ENCODE results near the gene NMRK1. TPM values are rescaled to one million over a fixed set of nuclear protein-coding genes. Genes with fewer than 3 reads are reported as not detected.

Gene NMRK1
- 10 to 100 TPM; 17.5 to 46.6 (median 27.3) TPM for total RNA-seq

GRCh38 chr9:75087824-75088645 lies at the start of gene NMRK1, which contains the start of gene OSTF1:
Gene NMRK1 (minus strand): TSS chr9:75088155. CDS start chr9:75083115, 5,040 bp downstream.
Gene OSTF1 (plus strand): TSS chr9:75088514. CDS start chr9:75088693, 179 bp downstream.
- ATAC-seq (ENCODE audit: low FRiP score in 2 of 2): peak; percentile 96 to 98
- no peaks in the 10 kb centered on the region for H3K36me3 ChIP-seq
- H3K9me3 ChIP-seq: no peaks in the 10 kb centered on the region
- WGBS, 2 donors: 0% methylated on average over 12 of the region's 93 CpGs
- TF ChIP-seq CTCF (IDR thresholded peaks at IDR 0.05): peak in 4 of 6 experiments; percentile 4 to 22 (median 17)
- TF ChIP-seq POLR2A (IDR thresholded peaks at IDR 0.05): peak; percentile 49 to 99 (median 80)
- TF ChIP-seq POLR2AphosphoS5 (IDR thresholded peaks at IDR 0.05): peak; percentile 94 to 97
- TF ChIP-seq EP300 (IDR thresholded peaks at IDR 0.05): no peak
- DNase-seq: peak; percentile 98 to 100
- H3K4me1 ChIP-seq: peaks cover 53 to 72% (median 57%) of the 10 kb centered on the region in 4 donors
- H3K27me3 ChIP-seq: no peaks in the 10 kb centered on the region
- H3K27ac ChIP-seq: peak within 1 kb of the TSS; percentile 93 to 99 (median 98)
- H3K4me3 ChIP-seq: peak within 1 kb of the TSS; percentile 59 to 88 (median 70)

- TF ChIP-seq EP300 (IDR thresholded peaks at IDR 0.05): no peak
- no peak for TF ChIP-seq POLR2AphosphoS5 (IDR thresholded peaks at IDR 0.05)
- no peak for TF ChIP-seq CTCF (IDR thresholded peaks at IDR 0.05)
- TF ChIP-seq POLR2A (IDR thresholded peaks at IDR 0.05): no peak
- H3K36me3 ChIP-seq: peaks cover 7 to 88% (median 22%) of the 10 kb centered on the region in 4 donors
- H3K27me3 ChIP-seq: no peaks in the 10 kb centered on the region
- H3K9me3 ChIP-seq: no peaks in the 10 kb centered on the region
- no peak overlapping the region for H3K27ac ChIP-seq
- ATAC-seq (ENCODE audit: low FRiP score in 2 of 2): no peak
- no peak for DNase-seq
- H3K4me3 ChIP-seq: no peak overlapping the region
- H3K4me1 ChIP-seq: peaks cover 0 to 4% (median 0%) of the 10 kb centered on the region in 4 donors
- 94 to 97% methylated on average over 2 of the region's 2 CpGs for WGBS, 2 donors
These were observed 46.5 kb upstream of the NMRK1 start for GRCh38 chr9:75134495-75134894.

GRCh38 chr9:75133396-75133795 lies 45.4 kb upstream of the NMRK1 start:
- peaks cover 7 to 88% (median 22%) of the 10 kb centered on the region in 4 donors for H3K36me3 ChIP-seq
- ATAC-seq (ENCODE audit: low FRiP score in 2 of 2) (no peak), DNase-seq (no peak)
- H3K4me1 ChIP-seq: no peaks in the 10 kb centered on the region
- H3K27ac ChIP-seq: no peak overlapping the region
- H3K27me3 ChIP-seq: no peaks in the 10 kb centered on the region
- H3K9me3 ChIP-seq: no peaks in the 10 kb centered on the region
- WGBS, 2 donors: 88 to 89% methylated on average over 3 of the region's 3 CpGs
- TF ChIP-seq POLR2AphosphoS5 (IDR thresholded peaks at IDR 0.05) (no peak), EP300 (IDR thresholded peaks at IDR 0.05) (no peak), CTCF (IDR thresholded peaks at IDR 0.05) (no peak), POLR2A (IDR thresholded peaks at IDR 0.05) (no peak)
- H3K4me3 ChIP-seq: no peak overlapping the region

GRCh38 chr9:75132244-75132643 lies 44.3 kb upstream of the NMRK1 start:
- Histone ChIP-seq H3K4me3 (no peak overlapping the region), H3K36me3 (peaks cover 7 to 80% (median 22%) of the 10 kb centered on the region in 4 donors), H3K27me3 (no peaks in the 10 kb centered on the region), H3K9me3 (no peaks in the 10 kb centered on the region), H3K27ac (no peak overlapping the region), H3K4me1 (no peaks in the 10 kb centered on the region)
- ATAC-seq (ENCODE audit: low FRiP score in 2 of 2) (no peak), DNase-seq (no peak)
- no peak for TF ChIP-seq POLR2AphosphoS5 (IDR thresholded peaks at IDR 0.05)
- no peak for TF ChIP-seq EP300 (IDR thresholded peaks at IDR 0.05)
- no peak for TF ChIP-seq POLR2A (IDR thresholded peaks at IDR 0.05)
- TF ChIP-seq CTCF (IDR thresholded peaks at IDR 0.05): no peak
- 79 to 80% methylated on average over 3 to 4 of the region's 4 CpGs for WGBS, 2 donors

Measured in upper lobe of left lung (tissue), 6 donors.